Endothelial cell of umbilical vein (primary cell): ENCODE data around the gene TBPL1. TPM values are rescaled to one million over a fixed set of nuclear protein-coding genes. Genes with fewer than 3 reads are reported as not detected.

Experiments used
- BruUV-seq: library from RNA; stranded (reverse); fragments of 400-500 nt; replicated peaks from 2 replicates; lab custom pipeline; 2021; lab: Mats Ljungman, UMichigan
- CTCF ChIA-PET: fragments of 300-600, 350-600 bp; sonication (Branson Sonifier 250); formaldehyde crosslinking; loops from one replicate; lab custom pipeline; 2021; ENCODE audit warnings: antibody characterized with exemption, inconsistent platforms; lab: Charles Lee
- POLR2A ChIA-PET: fragments of 300-600, 350-600 bp; sonication (Branson Sonifier 250); formaldehyde crosslinking; loops from one replicate; lab custom pipeline; 2021; ENCODE audit warnings: antibody characterized with exemption, inconsistent platforms; lab: Charles Lee
- DNase-seq: peaks from one replicate; pipeline ENCODE4 v3.0.0-alpha.2; 2011; ENCODE audit warnings: low read depth, low spot score
- FAIRE-seq: peaks from 2 replicates; lab custom pipeline; 2011; peaks lifted over from hg19 to GRCh38; lab: Jason Lieb, UNC
- H2AFZ ChIP-seq: 2 replicates; pipeline ENCODE4 v1.6.0; 2012; ENCODE audit warnings: low read depth, low read length, control low read depth, inconsistent platforms
- H3K27ac ChIP-seq: 2 replicates; pipeline ENCODE4 v1.5.1; 2011; ENCODE audit warnings: low read depth, mild to moderate bottlenecking, control low read depth, low read length, moderate library complexity; ENCODE audit not compliant: insufficient read depth
- H3K27me3 ChIP-seq, 2 experiments: 2 replicates each; pipeline versions ENCODE4 v1.6.0 to v1.6.1; 2011; ENCODE audit warnings: low read length in 2 of 2, mixed read lengths in 1 of 2; ENCODE audit not compliant: control insufficient read depth in 2 of 2, insufficient read depth in 2 of 2
- H3K36me3 ChIP-seq, 2 experiments: 2 replicates in 1 of 2; 3 replicates in 1 of 2; pipeline ENCODE4 v1.5.1; 2011; ENCODE audit warnings: low read length in 2 of 2, mild to moderate bottlenecking in 1 of 2, moderate library complexity in 1 of 2; ENCODE audit not compliant: control insufficient read depth in 2 of 2, insufficient read depth in 2 of 2; ENCODE audit errors: extremely low read depth in 1 of 2
- H3K4me1 ChIP-seq: 3 replicates; pipeline ENCODE4 v1.5.1; 2011; ENCODE audit warnings: mild to moderate bottlenecking, low read length; ENCODE audit not compliant: control insufficient read depth, insufficient read depth; ENCODE audit errors: extremely low read depth
- H3K4me2 ChIP-seq: 2 replicates; pipeline ENCODE4 v1.6.1; 2011; ENCODE audit warnings: low read length, control low read depth, mixed read lengths; ENCODE audit not compliant: insufficient read depth
- H3K4me3 ChIP-seq, 3 experiments: fragments of 200-600 bp in 1 of 3; sonication (generic), shearing (Covaris generic) in 1 of 3; replicated peaks in 1 of 3; 2 replicates each; pipeline ENCODE4 v1.5.1; 2011 to 2016; ENCODE audit warnings: control low read depth in 3 of 3, low read length in 3 of 3, mild to moderate bottlenecking in 2 of 3, inconsistent platforms in 1 of 3, low read depth in 1 of 3, moderate library complexity in 1 of 3; ENCODE audit not compliant: insufficient read depth in 1 of 3
- H3K79me2 ChIP-seq: 2 replicates; pipeline ENCODE4 v1.6.0; 2012; ENCODE audit warnings: low read length, inconsistent platforms; ENCODE audit not compliant: control insufficient read depth, insufficient read depth
- H3K9ac ChIP-seq: replicated peaks from 2 replicates; pipeline ENCODE3; 2011; ENCODE audit warnings: low read length, control low read depth; ENCODE audit not compliant: insufficient read depth; ENCODE audit errors: extremely low read depth
- H3K9me1 ChIP-seq: replicated peaks from 3 replicates; pipeline ENCODE4 v1.6.0; 2011; ENCODE audit warnings: mild to moderate bottlenecking, low read length; ENCODE audit not compliant: control insufficient read depth, insufficient read depth; ENCODE audit errors: extremely low read depth
- H3K9me3 ChIP-seq: replicated peaks from 2 replicates; pipeline ENCODE4 v1.5.1; 2012; ENCODE audit warnings: low read length, inconsistent platforms; ENCODE audit not compliant: control insufficient read depth, insufficient read depth
- H4K20me1 ChIP-seq: replicated peaks from 2 replicates; pipeline ENCODE3; 2011; ENCODE audit warnings: mild to moderate bottlenecking, low read length; ENCODE audit not compliant: control insufficient read depth, insufficient read depth; ENCODE audit errors: extremely low read depth
- EZH2 ChIP-seq: IDR thresholded peaks from 2 replicates; pipeline ENCODE4 v1.6.1; 2012; ENCODE audit warnings: borderline replicate concordance, low read depth, mild to moderate bottlenecking, moderate library complexity, low read length, inconsistent platforms; ENCODE audit not compliant: severe bottlenecking
- FOS ChIP-seq: IDR thresholded peaks from 2 replicates; pipeline ENCODE4 v1.6.1; 2011; ENCODE audit warnings: mild to moderate bottlenecking, low read length, moderate library complexity, borderline replicate concordance; ENCODE audit not compliant: insufficient read depth
- GATA2 ChIP-seq: IDR thresholded peaks from 2 replicates; pipeline ENCODE4 v1.7.0; 2011; ENCODE audit warnings: low read depth, mild to moderate bottlenecking, moderate library complexity, mixed read lengths, low read length; ENCODE audit not compliant: insufficient read length, insufficient read depth
- MAX ChIP-seq: IDR thresholded peaks from 2 replicates; pipeline ENCODE4 v1.6.1; 2011; ENCODE audit not compliant: insufficient read depth, insufficient read length
- POLR2AphosphoS5 ChIP-seq: IDR thresholded peaks from 2 replicates; pipeline ENCODE4 v1.6.1; 2012; ENCODE audit warnings: low read depth, mild to moderate bottlenecking, control low read depth, low read length, moderate library complexity; ENCODE audit not compliant: insufficient read depth
- dilution Hi-C: fragments of 300-500 bp; cut with MboI; formaldehyde crosslinking; loops from one replicate; pipeline ENCODE4 v1.15.0; 2019; ENCODE audit warnings: low sequenced_read_pairs; ENCODE audit not compliant: extremely low pct_ligation_motif_present
- intact Hi-C: fragments of 100-400 bp; cut with micrococcal nuclease; formaldehyde crosslinking; loops from one replicate; pipeline ENCODE4 v1.10.0; 2022
- polyA plus RNA-seq, 4 experiments: library from polyadenylated mRNA; depleted of rRNA in 3 of 4; stranded (reverse) in 3 of 4; unstranded in 1 of 4; fragments of >200 nt; gene quantifications; 2 replicates each; pipeline versions ENCODE4 v1.2.1 to v1.2.3, GENCODE V29; 2011 to 2012; ENCODE audit warnings: missing spikeins in 1 of 4
- total RNA-seq: library from RNA; stranded (reverse); gene quantifications from 2 replicates; pipeline ENCODE4 v1.2.3, GENCODE V29; 2021
- TF ChIP-seq, protein P1 (sequence below), 2 donors: IDR thresholded peaks; 1 replicate in 1 of 2; 2 replicates in 1 of 2; pipeline ENCODE4 v1.5.1; 2011; ENCODE audit warnings: low read length in 2 of 2, mild to moderate bottlenecking in 2 of 2, moderate library complexity in 2 of 2, control low read depth in 1 of 2, inconsistent platforms in 1 of 2, low read depth in 1 of 2; ENCODE audit not compliant: insufficient read depth in 1 of 2; ENCODE audit errors: extremely low read depth in 1 of 2

Gene TBPL1
- total and polyA plus RNA-seq, 2 donors (not counting 3 experiments of a cell fraction or from before 2014, with no cell fraction given): 19.6 to 31.2 TPM

DNA sequence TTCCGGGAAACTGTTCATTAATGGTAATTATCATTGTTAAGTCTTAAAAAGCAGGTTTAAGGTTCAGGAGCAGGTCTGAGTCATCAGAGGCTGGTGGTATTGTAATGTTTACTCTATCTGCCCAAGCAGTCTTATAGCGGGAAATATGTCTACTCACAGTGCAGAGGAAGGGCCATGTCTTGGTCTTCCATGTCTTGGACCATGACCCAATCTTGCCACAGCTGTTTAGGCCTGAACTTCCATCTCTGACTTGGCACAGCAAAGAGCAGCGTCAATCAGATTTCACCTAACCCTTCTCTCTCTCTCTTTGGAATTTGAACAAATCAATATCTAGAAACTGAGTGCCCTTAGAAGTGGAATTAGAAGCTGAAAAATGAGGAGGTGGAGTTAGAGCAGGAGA, 73.6 kb downstream of the TBPL1 start:
- FAIRE-seq: no peak
- POLR2A ChIA-PET: no interaction called here
- Histone ChIP-seq H3K4me1 (peaks cover 7% of the 10 kb centered on the region), H3K27me3 (peaks cover 0 to 4% of the 10 kb centered on the region in 2 experiments), H3K4me3 (no peak overlapping the region), H3K9me1 (no peaks in the 10 kb centered on the region), H3K9me3 (no peaks in the 10 kb centered on the region), H3K4me2 (no peak overlapping the region), H3K36me3 (no peaks in the 10 kb centered on the region), H3K9ac (no peak overlapping the region), H2AFZ (no peak overlapping the region), H3K79me2 (no peaks in the 10 kb centered on the region), H3K27ac (no peak overlapping the region), H4K20me1 (no peaks in the 10 kb centered on the region)
- CTCF ChIA-PET: interaction anchor here (1.0 to 1.7 kb wide), 4 partner anchors 9 to 103 kb away, joined by 3 to 4 read pairs (median 3); no protein-coding TSS in a partner anchor
- TF ChIP-seq, protein P1, sequence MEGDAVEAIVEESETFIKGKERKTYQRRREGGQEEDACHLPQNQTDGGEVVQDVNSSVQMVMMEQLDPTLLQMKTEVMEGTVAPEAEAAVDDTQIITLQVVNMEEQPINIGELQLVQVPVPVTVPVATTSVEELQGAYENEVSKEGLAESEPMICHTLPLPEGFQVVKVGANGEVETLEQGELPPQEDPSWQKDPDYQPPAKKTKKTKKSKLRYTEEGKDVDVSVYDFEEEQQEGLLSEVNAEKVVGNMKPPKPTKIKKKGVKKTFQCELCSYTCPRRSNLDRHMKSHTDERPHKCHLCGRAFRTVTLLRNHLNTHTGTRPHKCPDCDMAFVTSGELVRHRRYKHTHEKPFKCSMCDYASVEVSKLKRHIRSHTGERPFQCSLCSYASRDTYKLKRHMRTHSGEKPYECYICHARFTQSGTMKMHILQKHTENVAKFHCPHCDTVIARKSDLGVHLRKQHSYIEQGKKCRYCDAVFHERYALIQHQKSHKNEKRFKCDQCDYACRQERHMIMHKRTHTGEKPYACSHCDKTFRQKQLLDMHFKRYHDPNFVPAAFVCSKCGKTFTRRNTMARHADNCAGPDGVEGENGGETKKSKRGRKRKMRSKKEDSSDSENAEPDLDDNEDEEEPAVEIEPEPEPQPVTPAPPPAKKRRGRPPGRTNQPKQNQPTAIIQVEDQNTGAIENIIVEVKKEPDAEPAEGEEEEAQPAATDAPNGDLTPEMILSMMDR (IDR thresholded peaks at IDR 0.05; ENCODE audit: extremely low read depth in 1 of 2, insufficient read depth in 1 of 2, low read depth in 1 of 2, low read length in 2 of 2): no peak
- TF ChIP-seq POLR2AphosphoS5 (no peak), EZH2 (no peak), MAX (no peak), FOS (no peak), GATA2 (no peak)
- dilution Hi-C loops (no loop called here), intact Hi-C loops (no loop called here)
- DNase-seq: peak; percentile 11
- no TSS peak for BruUV-seq
